Measurements from ENCODE around the gene SEMA7A. TPM values are rescaled to one million over a fixed set of nuclear protein-coding genes. Genes with fewer than 3 reads are reported as not detected.

SEMA7A gene
- total RNA-seq, 2 donors from 2014 or later = 8.1 to 8.2 TPM

DNA sequence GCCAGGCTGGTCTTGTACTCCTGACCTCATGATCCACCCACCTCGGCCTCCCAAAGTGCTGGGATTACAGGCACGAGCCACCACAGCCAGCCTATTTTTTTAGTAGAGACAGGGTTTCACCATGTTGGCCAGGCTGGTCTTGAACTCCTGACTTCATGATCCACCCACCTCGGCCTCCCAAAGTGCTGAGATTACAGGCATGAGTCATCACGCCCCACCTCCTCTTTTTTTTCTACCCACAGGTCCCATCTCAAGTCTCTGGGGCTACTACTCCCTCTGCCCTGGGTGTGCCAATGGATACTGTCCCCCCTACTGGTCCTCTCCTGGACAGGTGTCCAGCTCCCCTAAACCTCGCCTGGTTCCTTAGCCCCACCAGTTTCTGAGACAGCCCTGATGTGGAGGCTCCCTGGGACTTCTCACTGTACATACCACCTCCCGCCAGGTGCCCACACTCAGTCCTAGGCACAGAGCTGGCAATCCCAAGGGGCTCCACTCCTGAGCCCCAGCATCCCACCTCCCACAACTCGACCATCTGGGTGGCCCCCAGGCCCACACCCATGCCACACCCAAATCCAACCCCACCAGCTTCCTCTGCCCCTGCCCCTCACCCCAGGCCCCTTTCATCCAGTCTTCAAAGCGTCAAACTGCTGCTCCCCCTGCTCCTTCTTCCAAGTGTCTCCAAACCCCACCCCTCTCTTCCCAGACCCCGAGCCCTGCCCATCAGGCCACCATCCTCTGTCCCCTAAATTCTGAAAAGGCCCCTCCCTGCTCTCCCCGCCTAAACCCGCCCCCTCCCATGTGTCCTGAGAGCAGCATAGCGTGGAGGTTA lies 53.2 kb downstream of the SEMA7A start:
- TF ChIP-seq, protein P1, sequence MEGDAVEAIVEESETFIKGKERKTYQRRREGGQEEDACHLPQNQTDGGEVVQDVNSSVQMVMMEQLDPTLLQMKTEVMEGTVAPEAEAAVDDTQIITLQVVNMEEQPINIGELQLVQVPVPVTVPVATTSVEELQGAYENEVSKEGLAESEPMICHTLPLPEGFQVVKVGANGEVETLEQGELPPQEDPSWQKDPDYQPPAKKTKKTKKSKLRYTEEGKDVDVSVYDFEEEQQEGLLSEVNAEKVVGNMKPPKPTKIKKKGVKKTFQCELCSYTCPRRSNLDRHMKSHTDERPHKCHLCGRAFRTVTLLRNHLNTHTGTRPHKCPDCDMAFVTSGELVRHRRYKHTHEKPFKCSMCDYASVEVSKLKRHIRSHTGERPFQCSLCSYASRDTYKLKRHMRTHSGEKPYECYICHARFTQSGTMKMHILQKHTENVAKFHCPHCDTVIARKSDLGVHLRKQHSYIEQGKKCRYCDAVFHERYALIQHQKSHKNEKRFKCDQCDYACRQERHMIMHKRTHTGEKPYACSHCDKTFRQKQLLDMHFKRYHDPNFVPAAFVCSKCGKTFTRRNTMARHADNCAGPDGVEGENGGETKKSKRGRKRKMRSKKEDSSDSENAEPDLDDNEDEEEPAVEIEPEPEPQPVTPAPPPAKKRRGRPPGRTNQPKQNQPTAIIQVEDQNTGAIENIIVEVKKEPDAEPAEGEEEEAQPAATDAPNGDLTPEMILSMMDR (conservative IDR thresholded peaks at IDR 0.05) = no peak
- Mint-ChIP-seq H3K4me1 (no peaks in the 10 kb centered on the region), H3K27me3 (ENCODE audit: insufficient read depth) (no peaks in the 10 kb centered on the region), H3K36me3 (ENCODE audit: low read depth) (no peaks in the 10 kb centered on the region), H3K9me3 (no peaks in the 10 kb centered on the region), H3K27ac (no peak overlapping the region), H3K4me3 (no peak overlapping the region)
- no peak for DNase-seq
- H3K27ac ChIP-seq (ENCODE audit: low read depth, low read length) = no peak overlapping the region
- H3K4me3 ChIP-seq (ENCODE audit: low read length) = no peak overlapping the region
- no peaks in the 10 kb centered on the region for H3K27me3 ChIP-seq (ENCODE audit: control insufficient read depth, insufficient read depth, low read length, poor library complexity, severe bottlenecking)
- 79 to 90% methylated on average over 6 to 12 of the region's 12 CpGs for WGBS, 2 experiments (ENCODE audit: insufficient coverage in 1 of 2, insufficient read length in 1 of 2)
- no peak overlapping the region for H3K9ac ChIP-seq (ENCODE audit: extremely low read depth, low read length, poor library complexity, severe bottlenecking)
- no peaks in the 10 kb centered on the region for H3K36me3 ChIP-seq (ENCODE audit: control insufficient read depth, insufficient read depth, low read length)
- no peaks in the 10 kb centered on the region for H3K4me1 ChIP-seq (ENCODE audit: control insufficient read depth, insufficient read depth, low read length)
- H3K9me3 ChIP-seq (ENCODE audit: control insufficient read depth, low read length) = no peaks in the 10 kb centered on the region

DNA sequence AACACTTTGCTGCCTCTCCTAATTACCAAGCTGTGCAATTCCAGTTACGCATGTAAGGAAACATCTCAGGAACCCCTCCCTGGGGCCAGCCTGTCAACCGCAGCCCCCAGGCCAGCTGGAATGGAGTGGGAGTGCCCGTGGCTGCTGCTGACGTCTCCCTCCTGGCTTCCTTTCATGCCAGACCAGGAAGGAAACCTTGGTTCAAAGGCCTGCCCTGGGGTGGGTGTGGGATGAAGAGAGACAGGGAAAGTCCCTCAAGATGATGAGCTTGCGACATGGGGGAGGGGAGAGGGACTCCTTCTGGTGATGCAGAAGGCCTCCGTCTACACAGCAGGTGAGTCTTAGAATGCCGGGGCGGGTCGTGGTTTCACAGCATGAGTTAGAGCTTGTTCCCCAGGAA lies 54.9 kb downstream of the SEMA7A start:
- Histone ChIP-seq H3K4me1 (ENCODE audit: control insufficient read depth, insufficient read depth, low read length) (no peaks in the 10 kb centered on the region), H3K27ac (ENCODE audit: low read depth, low read length) (no peak overlapping the region), H3K9me3 (ENCODE audit: control insufficient read depth, low read length) (no peaks in the 10 kb centered on the region), H3K36me3 (ENCODE audit: control insufficient read depth, insufficient read depth, low read length) (no peaks in the 10 kb centered on the region), H3K27me3 (ENCODE audit: control insufficient read depth, insufficient read depth, low read length, poor library complexity, severe bottlenecking) (no peaks in the 10 kb centered on the region), H3K9ac (ENCODE audit: extremely low read depth, low read length, poor library complexity, severe bottlenecking) (no peak overlapping the region), H3K4me3 (ENCODE audit: low read length) (no peak overlapping the region)
- Mint-ChIP-seq H3K36me3 (ENCODE audit: low read depth) (no peaks in the 10 kb centered on the region), H3K27ac (no peak overlapping the region), H3K27me3 (ENCODE audit: insufficient read depth) (no peaks in the 10 kb centered on the region), H3K4me1 (peaks cover 7% of the 10 kb centered on the region), H3K4me3 (no peak overlapping the region), H3K9me3 (no peaks in the 10 kb centered on the region)
- TF ChIP-seq, protein P1 (conservative IDR thresholded peaks at IDR 0.05) = no peak
- WGBS, 2 experiments (ENCODE audit: insufficient coverage in 1 of 2, insufficient read length in 1 of 2) = 70 to 80% methylated on average over 4 to 9 of the region's 9 CpGs
- DNase-seq = no peak

DNA sequence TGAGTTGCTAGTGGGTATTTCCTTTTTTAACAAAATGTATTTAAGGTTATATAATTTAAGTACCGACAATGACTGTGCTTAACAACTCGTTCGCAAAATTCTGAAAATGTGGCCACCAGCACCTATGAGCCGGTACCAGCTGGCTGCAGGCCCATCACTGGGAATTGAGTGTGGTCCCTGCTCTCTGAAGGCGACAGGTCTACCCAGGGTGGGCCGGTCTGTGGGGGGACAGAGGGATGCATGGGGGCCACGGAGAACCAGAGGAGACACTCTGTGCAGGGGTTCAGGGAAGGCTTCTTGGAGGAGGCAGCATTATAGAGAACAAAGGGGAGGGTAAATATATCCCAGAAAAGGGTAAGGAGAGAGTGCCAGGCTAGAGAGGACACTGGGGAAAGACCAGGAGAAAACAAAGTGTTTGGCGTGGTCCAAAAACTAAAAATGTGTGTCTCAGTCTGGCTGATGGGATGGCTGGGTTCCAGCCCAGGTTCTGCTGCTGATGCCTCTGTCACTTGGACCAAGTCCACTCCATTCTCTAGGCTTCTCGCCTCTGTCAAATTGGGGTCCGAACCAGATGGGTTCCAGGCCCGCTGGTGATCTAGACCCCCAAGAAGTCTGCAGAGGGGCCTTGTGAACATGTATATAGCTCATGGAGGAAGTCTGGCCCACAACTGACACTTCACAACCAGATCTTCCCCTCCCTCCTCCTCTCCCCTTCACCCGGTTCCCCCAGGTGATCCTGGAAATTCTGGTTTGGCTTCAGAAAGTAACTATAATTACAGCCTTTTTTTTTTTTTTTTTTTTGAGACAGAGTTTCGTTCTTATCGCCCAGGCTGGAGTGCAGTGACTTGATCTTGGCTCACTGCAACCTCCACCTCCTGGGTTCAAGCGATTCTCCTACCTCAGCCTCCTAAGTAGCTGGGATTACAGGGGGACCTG lies 55.7 kb downstream of the SEMA7A start:
- DNase-seq = no peak
- H3K27ac Mint-ChIP-seq = no peak overlapping the region
- H3K9me3 Mint-ChIP-seq = no peaks in the 10 kb centered on the region
- H3K27me3 Mint-ChIP-seq (ENCODE audit: insufficient read depth) = no peaks in the 10 kb centered on the region
- no peak overlapping the region for H3K4me3 ChIP-seq (ENCODE audit: low read length)
- H3K36me3 Mint-ChIP-seq (ENCODE audit: low read depth) = no peaks in the 10 kb centered on the region
- no peak overlapping the region for H3K9ac ChIP-seq (ENCODE audit: extremely low read depth, low read length, poor library complexity, severe bottlenecking)
- H3K27me3 ChIP-seq (ENCODE audit: control insufficient read depth, insufficient read depth, low read length, poor library complexity, severe bottlenecking) = no peaks in the 10 kb centered on the region
- H3K27ac ChIP-seq (ENCODE audit: low read depth, low read length) = no peak overlapping the region
- no peaks in the 10 kb centered on the region for H3K4me1 ChIP-seq (ENCODE audit: control insufficient read depth, insufficient read depth, low read length)
- no peak overlapping the region for H3K4me3 Mint-ChIP-seq
- TF ChIP-seq, protein P1 (conservative IDR thresholded peaks at IDR 0.05) = no peak
- H3K9me3 ChIP-seq (ENCODE audit: control insufficient read depth, low read length) = no peaks in the 10 kb centered on the region
- H3K36me3 ChIP-seq (ENCODE audit: control insufficient read depth, insufficient read depth, low read length) = no peaks in the 10 kb centered on the region
- H3K4me1 Mint-ChIP-seq = peaks cover 11% of the 10 kb centered on the region
- WGBS, 2 experiments (ENCODE audit: insufficient coverage in 1 of 2, insufficient read length in 1 of 2) = 89 to 95% methylated on average over 8 to 15 of the region's 15 CpGs

Data from endodermal cell (in vitro differentiated cells).